Epidermal melanocyte (primary cell): ENCODE results near the gene C9orf50.
"Not testable (repeated sequence)": the region's sequence is repeated elsewhere in the genome, so short reads cannot be mapped to it uniquely, and the experiment has no call there.

Experiments
- DNase-seq: peaks from one replicate; pipeline ENCODE4 v3.0.0; 2011; ENCODE audit warnings: low spot score; ENCODE audit not compliant: insufficient read length

C9orf50 gene

GRCh38 chr9:129592790-129593189 is 28.1 kb downstream of the C9orf50 start:
- not testable (repeated sequence) for DNase-seq

DNA sequence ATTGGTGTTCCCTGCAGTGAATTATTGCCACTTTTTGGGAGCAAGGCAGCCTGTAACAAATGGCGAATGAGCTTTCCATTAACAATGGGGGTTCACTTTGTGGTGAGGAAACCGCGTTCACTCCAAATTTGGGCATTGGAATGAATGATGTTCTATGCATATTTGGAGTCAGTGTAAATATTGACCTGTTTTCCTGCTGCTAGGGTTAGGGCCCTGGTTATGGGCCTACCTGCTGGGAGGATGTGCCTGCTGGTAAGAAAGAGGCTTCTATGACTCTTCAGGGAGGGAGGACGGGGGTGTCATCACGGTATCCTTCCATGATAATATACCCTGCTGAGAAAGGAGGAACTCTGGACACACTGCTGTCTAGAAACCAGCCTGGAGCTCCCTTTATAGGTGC is 29.0 kb downstream of the C9orf50 start:
- DNase-seq, result no peak

DNA sequence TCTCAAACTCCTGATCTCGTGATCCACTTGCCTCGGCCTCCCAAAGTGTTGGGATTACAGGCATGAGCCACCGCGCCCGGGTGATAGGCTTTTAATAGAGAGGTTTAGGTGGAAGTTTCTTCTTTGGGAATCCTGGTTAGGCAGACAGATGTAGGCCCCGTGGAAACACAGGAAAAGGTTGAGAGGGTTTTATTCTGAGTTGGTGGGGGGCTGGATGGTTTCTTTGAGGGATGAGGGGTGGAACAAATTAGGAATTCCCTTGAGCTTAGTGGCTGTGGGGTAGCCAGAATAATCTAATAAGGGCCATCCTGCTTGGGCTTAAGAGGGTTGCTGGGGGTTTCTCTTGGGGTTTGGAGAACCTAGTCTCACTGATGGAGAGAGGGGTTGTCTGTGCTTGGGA is 30.4 kb downstream of the C9orf50 start:
- DNase-seq, result no peak

DNA sequence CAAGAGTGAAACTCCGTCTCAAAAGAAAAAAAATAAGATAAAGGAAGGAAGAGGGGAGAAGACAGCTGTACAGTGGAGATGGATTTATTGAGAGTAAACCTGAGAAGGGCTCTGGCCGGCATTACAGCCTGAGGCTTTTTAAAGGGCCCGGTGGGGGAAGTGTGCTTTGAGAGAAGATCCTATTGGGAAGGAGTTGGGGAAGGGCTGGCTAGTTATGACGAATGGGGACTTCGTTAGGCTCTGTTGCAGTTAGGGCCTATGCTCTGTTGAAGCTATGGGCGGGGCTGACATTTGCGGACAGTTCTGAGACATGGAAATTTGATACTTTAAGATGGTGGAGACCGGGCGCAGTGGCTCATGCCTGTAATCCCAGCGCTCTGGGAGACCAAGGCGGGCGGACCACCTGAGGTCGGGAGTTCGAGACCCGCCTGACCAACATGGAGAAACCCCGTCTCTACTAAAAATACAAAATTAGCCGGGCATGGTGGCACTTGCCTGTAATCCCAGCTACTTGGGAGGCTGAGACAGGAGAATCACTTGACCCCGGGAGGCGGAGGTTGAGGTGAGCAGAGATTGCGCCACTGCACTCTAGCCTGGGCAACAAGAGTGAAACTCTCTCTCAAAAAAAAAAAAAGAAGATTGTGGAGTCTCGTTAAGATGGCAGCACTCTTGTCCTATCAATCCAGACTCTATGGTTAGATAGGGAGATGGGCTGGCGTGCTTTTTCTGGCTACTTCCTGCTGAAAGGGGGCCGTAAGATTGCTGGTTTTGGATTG is 33.2 kb downstream of the C9orf50 start:
- DNase-seq, result no peak

DNA sequence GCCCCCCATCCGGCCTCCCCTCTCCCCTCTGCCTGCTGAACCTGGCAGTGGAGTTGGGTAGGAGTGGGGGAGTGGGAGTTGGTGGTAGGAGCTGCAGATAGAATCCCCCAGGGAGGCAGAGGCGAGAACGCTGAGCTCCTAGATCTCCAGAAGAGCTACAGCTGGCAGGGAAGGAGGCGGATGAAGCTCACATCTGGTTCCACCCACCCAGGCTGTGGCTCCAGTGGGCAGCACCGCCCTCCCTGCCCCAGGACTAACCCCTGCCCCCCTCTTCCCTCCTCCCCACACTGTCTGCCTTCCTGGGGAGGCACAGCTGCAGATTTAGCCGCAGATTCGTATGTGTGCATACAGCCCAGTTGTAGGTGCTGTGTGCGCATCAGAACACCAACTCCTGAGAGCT is 34.2 kb downstream of the C9orf50 start:
- DNase-seq, result no peak

DNA sequence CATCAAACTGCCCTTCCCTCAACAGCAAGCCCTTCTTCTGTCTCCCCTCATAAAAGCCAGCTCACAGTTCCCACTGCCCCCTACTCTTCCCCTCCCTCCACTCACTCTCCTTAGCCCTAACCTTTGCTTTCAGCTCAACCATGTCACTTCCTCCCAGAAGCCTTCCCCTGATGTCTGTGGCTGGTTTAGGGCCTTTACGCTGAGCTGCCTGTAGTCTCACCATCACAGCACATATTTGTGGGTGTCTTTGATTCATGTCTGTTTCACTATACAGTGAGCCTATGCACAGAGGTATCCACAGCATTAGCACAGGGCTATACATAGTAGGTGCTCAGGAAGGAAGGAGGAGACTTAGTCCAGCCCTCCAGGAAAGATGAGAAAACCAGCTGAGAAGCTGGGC is 34.7 kb downstream of the C9orf50 start:
- DNase-seq, result no peak

GRCh38 chr9:129585352-129585751 is 35.5 kb downstream of the C9orf50 start:
- DNase-seq, result no peak

DNA sequence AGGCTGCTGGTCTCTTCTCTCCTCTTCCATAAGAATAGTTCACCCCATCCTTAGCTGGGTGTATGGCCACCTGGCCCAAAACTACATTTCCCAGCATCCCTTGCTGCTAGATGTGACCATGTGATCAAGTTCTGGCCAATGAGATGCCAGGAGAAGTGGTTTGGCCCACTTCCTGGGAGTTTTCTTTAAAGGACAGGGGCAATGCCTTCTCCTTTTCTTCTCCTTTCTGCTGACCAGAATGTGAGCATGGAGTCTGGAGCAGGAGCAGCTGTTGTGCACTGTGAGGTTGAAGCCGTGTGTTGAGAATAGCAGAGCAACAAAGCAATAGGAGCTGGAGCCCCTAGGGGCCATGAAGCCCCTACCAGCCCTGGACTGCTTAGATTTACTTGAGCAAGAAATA is 36.8 kb downstream of the C9orf50 start:
- DNase-seq, result peak; percentile 88

- DNase-seq, result no peak
These were observed 37.4 kb downstream of the C9orf50 start for GRCh38 chr9:129583308-129584038.

GRCh38 chr9:129582855-129583254 is 38.0 kb downstream of the C9orf50 start:
- no peak for DNase-seq

DNA sequence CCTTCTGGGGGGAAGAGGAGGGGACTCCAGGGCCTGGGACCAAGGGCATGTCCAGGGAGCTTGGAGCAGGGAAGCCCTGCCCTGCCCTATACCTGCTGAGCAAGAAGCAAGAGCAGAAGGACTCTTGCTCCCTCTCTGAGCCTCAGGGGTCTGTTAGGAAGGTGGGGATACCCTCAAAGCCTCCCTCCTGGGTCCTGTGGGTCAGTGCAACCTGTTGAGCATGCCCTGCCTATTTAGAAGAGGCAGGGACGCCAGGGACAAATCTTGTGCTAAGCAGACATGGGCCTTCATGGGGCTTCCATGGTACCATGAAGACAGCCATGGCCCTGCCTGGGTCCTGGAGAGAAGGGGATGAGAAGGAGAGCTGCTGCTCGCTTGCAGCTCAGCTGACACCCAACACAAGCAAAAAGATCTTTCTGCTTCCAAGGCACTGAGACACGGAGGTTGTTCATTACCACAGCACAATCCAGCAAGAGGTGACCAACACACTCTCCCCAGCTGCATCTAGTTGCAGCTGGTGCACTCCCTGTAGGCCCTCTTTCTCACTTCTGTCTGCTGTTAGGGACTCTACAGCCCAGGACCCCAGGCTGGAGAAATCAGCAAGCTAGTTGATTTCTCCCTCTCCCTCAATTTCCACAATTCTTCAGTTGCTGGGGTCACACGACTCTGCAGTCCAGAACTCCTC is 39.3 kb downstream of the C9orf50 start:
- no peak for DNase-seq

GRCh38 chr9:129580211-129580915 is 40.5 kb downstream of the C9orf50 start:
- DNase-seq, result no peak

DNA sequence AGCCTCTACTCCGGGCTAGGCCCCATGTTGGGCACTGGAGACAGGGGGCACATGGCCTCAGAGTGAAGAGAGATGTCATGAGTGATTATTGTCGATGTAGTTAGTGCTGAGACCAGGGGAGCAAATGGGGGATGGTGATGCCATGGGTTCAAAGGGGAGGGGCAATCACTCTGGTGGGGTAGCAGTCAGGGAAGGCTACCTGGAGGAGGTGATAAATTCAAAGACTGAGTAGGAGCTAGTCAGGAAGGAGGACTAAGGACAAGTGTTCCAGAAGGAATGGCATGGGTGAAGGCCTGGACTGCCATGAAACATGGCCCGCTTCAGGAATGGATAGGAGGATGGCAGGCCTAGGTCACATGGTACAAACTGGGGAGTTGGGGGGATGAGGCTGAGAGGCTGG is 41.6 kb downstream of the C9orf50 start:
- DNase-seq, result no peak

DNA sequence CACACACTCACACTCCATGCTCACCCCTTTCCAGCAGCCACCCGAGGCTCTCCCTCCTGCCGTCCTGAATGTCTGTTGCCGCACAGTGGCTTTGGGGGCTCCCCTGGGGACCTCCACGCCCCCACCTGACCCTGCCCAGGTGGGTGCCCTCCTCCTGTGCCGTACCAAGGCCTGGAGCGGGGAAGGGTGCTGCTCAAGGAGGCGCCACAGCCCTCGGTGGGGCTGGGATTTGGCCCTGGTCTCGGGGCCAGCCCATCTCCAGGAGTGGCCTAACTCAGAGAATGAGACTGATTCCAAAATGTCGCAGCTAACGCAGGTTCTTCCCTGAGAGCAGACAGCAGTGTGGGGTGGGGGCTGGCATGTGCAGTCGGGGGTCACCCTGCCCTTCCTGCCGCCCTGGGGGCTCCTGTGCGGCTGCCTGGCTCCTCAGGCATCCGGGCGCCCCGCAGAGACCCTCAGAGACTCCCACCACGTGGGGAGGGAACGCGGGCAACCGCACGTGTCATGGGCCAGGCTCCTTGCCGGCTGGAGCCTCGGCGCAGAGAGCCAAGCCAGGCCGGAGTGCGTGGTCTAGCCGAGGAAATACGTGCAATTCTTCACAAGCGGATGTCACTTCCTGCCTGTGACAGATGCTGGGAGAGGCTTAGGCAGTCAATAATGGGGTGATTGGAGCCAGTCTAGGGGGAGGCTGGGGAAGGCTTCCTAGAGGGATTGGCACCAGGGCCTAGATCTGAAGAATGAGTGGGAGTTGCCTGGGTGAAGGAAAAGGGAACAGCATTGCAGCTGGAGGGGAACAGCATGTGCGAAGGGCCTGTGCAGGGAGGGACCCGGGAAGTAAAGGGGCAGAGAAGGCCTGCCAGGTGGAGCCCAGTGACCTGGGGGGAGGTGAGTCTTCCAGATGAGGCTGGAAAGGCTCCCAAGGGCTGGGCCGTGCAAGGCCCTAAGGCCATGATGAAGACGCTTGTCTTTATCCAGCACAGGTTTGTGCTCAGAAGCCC is 44.1 kb downstream of the C9orf50 start:
- DNase-seq, result no peak

DNA sequence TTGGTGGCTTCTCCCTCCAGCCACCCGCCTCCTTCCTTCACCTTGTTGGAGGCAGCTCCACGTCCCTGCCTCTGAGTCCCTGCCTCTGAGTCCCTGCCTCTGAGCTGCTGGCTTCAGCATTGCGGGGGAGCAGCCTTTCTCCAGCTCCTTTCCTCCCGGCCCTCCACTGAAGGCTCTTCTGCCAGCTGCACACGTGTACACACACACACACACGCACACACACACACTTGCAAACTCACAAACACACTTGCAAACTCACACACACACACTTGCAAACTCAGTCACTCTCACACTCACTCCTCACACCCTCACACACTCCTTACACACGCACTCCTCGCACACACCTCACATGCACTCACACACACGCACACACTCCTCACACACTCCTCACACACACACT is 45.1 kb downstream of the C9orf50 start:
- no peak for DNase-seq

GRCh38 chr9:129574911-129575585 is 45.9 kb downstream of the C9orf50 start:
- no peak for DNase-seq

GRCh38 chr9:129573977-129574376 is 46.9 kb downstream of the C9orf50 start:
- DNase-seq, result no peak

DNA sequence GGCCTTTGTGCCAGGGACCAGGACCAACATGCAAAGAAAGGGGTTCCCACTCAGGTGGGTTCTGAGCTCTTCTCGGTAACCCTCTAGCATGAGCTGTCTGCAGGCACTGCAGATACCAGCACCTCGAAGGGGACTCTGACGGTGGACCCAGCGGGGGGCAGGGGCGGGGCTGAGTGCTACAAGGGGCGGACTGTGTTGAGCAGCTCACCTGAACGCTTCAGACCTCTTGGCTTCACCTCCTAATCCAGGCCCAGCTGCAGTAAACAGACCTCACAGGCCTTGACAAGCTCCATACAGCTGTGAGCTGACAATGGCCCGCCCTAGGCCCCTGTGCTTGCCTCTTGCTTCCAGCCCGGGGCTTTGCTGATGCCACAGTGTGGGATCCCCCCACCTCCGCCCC is 48.4 kb downstream of the C9orf50 start:
- no peak for DNase-seq

DNA sequence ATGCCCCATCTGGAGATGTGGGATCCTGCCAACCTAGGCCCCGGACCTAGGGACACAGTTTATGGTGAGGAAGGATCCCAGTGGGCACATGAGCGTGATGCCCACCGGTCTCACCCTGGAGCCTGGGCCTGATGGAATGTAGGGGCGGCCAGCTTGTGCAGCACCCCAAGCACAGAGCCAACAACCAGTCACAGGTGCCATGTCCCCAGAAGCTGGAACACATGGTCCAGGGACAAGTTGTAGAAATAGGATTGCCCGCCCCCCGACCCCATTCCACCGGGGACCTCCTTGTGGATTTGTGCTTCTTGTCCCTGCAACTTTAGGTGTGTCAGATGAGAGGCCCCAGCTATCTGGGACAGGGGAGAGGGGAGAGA is 48.9 kb downstream of the C9orf50 start:
- DNase-seq, result no peak
